AG20443 (cell line): Measurements from ENCODE around the gene RCVRN.

ENCODE experiments used
- DNase-seq: peaks from one replicate; pipeline ENCODE4 v3.0.0; 2012; ENCODE audit warnings: low spot score, mixed read lengths

Gene RCVRN

DNA sequence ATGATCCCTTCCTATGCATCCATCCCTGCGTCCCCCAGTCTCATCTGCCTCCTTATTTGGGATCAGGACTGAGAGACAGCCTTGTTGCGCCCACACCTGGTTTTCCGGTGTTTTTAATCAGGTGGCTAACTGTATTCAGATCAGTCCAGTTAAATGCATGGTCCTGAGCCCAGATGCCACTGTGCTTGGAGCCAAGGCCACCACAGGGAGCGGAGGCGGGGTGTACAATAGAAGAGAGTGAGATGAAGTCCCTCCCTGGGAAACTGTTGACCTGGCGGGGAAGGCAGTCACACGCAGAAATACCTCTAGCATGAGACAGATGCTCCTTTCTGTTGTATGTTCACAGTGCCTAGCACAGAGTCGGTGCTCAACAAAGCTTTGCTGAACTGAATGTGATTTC, 6.3 kb downstream of the RCVRN start:
- no peak for DNase-seq

DNA sequence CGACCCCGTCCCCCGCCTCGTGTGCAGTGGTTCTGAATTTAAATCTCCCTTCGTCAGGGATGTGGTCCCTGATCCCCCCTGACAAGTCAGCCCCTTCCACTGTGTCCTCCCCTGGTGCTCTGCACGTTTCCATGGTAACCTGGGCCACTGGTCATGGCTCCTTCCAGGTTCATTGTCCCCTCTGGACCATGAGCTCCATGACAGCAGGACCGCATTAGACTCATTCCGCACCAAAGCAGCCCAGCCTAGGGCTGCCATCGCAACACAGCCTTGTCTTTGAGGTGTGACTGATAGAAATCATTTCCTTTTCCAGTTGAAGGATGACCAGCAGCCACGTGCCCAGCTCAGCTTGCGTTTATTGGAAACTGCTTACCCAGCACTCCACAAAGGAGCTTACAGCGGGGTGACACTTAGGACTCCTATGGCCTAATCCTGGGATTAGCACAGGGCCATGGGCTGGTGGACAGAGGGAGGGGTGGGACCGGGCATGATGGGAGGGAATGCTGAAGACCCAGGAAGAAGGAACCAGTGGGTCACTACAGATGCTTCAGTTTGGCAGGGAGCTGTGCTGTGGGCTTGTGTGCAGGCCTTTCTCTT, 7.6 kb downstream of the RCVRN start:
- no peak for DNase-seq

DNA sequence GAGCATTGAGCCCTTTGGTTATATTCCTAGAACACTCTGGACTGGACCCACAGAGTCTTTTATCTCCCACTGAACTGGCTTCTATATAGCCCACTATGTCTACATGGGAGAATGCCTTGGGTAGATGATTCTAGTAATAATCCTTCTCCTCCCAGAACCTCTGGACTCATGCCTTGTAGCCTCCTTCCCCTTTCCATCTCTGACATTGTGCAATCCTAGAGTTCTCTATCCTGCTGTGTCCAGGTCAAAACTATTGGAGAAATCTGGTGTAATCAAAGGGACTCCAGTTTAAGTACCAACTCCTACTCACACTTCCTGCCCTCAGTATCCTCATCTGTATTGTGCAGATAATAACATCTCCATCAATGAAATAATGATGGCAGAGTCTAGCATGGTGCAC, 9.1 kb downstream of the RCVRN start:
- no peak for DNase-seq

- DNase-seq = no peak
Observed at GRCh38 chr17:9894231-9894630, 10.8 kb downstream of the RCVRN start.

DNA sequence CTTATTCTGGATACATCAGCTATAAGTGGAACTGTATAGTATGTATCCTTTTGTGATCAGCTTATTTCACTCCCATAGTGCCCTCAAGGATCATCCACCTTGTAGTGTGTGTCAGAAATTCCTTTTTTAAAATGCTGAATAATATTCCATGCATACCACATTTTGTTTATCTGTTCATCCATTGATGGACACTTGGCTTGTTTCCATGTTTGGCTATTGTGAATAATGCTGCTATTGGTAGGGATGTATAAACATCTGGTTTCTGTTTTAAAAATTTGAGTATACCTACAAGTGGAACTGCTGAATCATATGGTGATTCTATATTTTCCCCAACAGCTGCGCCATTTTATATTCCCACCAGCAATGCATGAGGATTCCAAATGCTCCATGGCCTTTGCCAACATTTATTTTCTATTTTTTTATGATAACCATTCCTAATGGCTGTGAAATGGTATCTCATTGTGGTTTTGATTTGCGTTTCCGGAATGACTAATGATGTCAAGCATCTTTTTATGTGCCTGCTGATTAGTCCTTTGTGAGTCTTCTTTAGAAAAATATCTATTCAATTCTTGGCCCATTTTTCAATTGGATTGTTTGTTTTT, 11.6 kb downstream of the RCVRN start:
- DNase-seq = no peak

DNA sequence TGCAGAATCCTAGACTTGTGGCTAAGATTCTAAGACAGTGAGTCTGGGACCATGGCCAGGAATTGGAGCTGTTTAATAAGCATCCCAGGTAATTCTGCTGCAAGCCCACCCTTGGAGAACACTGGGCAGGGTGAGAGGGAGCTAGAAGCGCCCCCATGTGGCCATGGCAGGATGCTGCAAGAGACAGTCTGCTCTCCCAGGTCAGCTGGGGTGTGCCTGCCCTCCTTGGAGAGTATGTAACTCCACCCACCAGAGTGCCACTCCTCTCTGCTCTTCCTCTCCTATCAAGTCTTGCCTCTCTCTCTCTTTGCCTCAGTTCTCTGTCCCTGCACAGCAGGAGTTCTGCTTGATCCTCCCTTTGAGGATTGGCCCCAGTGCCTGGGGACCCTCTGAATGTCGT, 14.9 kb downstream of the RCVRN start:
- peak; percentile 62 for DNase-seq

- DNase-seq = no peak
Observed at GRCh38 chr17:9887508-9887907, 17.6 kb downstream of the RCVRN start.

- no peak for DNase-seq
Observed at GRCh38 chr17:9886141-9886930, 18.7 kb downstream of the RCVRN start.

GRCh38 chr17:9883451-9883850, 21.6 kb downstream of the RCVRN start:
- DNase-seq = no peak

DNA sequence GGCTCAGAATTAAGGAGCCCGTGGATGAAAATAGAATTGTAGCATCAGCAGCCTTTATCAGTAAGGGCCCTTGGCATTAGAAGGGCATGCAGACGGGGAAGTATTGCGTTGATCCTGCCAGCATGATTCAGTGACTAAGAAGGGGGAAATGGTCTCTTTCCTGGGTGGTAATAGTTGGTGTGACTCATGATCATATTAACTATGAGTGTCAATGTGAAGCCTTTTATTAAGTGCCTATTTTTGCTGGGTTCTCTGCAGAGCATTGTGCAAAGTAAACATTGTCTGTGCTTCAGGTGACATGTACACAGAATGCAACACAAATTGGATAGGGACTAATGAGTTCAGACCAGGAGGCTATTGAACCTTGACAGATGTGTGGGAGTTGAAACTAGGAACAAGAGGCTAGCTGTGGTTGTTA, 24.5 kb downstream of the RCVRN start:
- no peak for DNase-seq

DNA sequence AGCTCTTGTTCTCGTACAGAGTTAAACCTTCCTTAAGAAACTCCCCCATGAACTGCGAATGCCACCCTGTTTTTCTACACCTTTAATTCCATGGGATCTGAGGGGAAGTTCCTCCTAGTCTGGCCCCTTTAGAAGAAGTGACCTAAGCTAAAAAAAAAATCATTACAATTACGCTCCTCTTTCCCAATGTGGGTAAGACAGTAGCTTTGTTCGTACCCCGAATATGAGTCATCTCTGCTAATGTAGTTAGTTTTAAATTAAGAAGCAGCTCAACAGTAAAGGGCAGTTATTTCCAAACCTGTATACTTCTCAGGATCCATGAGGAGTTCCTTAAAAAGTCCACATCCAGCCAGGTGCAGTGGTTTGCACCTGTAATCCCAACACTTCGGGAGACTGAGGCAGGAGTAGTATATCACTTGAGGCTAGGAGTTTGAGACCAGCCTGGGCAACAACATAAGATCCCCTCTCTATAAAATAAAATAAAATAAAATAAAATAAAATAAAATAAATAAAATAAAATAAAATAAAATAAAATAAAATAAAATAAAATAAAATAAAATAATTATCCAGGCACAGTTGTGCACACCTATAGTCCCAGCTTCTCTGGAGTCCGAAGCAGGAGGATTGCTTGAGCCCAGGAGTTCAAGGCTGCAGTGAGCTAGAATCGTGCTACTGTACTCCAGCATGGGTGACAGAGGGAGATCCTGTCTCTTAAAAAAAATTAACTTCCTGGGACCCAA, 26.1 kb downstream of the RCVRN start:
- no peak for DNase-seq

GRCh38 chr17:9878356-9878755, 26.7 kb downstream of the RCVRN start:
- no peak for DNase-seq

GRCh38 chr17:9875441-9875840, 29.6 kb downstream of the RCVRN start:
- peak; percentile 89 for DNase-seq

DNA sequence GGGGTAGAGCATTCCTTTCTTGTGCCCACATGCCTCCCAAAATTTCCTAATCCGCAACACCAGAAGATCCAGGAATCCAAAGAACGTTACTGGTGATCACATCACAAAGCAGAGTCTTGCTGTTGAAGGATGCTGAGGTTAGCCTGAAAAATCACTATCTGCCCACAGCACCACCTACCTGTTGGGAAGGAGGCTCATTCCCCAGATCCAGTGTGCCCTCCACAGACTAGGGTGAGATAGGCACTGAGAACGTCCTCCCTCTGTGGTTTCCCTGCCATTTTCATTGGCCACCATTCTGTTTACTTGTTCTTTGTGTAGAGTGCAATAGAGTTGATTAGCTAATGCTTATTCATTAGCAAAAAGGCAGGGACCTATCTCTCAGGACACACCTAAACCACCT, 30.3 kb downstream of the RCVRN start:
- no peak for DNase-seq

- DNase-seq = no peak
Observed at GRCh38 chr17:9872852-9873251, 32.2 kb downstream of the RCVRN start.

- DNase-seq = no peak
Observed at GRCh38 chr17:9868552-9868951, 36.5 kb downstream of the RCVRN start.

DNA sequence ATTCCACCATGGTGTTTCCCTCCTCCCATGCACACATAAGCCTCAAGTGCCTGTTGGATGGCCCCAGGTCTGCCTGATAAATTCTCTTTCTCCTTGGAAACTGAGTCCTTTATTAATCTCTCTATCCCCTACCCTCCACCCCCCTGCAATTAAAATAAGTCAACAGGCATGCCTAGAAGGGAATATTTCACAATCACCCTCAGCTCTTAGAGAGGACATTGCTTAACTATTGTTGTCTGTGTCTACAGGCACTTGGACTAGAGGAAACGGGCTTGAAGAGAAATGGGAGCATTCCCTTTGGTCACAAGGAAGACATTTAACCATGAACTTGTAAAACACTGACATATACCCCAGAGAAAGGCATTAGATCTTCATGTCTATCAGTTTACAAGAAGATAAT, 39.5 kb downstream of the RCVRN start:
- DNase-seq = no peak

DNA sequence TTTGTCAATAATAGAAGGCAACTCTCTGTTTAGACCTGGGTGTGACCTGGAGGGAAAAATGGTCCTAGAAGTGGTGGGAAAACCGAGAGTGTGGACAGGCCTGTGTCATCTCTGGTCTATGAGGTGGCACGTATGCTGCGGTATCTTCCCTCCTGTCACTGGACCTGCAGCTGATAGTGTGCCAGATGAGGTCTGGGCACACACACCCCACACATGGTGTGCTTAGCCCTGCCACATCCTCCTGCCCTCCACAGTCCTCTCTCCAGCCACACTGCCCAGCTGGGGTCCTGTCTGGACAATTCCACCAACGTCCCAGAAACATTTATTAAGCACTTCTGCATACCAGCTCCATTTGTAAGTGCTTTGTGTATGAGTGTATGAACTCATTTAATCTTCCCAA, 42.1 kb downstream of the RCVRN start:
- no peak for DNase-seq

- DNase-seq = no peak
Observed at GRCh38 chr17:9862220-9862619, 42.9 kb downstream of the RCVRN start.

- no peak for DNase-seq
Observed at GRCh38 chr17:9860851-9861250, 44.2 kb downstream of the RCVRN start.

DNA sequence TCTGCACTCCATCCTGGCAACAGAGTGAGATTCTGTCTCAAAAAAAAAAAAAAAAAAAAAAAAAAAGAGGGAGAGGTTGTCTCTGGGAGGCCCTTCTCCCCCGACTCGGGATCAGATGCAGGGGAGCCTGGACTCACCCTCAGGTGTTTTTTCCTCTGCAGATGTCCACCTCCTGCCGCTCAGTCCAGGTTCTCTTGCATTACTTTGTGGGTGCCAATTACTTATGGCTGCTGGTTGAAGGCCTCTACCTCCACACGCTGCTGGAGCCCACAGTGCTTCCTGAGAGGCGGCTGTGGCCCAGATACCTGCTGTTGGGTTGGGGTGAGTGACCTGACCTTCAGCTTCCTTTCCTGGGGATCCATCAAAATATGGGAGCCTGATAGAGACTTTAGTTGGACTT, 45.3 kb downstream of the RCVRN start:
- DNase-seq = no peak

DNA sequence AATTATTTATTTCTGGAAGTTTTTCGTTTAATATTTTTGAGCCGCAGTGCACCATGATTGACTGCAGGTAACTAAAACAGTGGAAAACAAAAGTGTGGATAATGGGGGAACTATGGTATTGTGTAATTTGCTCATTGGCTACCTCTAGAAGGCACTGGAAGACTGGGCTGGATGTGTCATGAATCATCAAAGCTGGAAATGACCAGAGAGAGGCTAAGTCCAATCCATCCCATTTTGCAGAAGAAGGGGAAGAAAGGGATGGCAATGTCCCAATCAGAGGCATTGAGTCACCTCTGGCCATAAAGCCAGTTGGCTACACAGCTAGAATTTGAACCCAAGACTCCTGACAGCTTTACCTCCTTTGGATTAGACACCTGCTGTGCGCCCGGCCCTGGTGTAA, 50.0 kb downstream of the RCVRN start:
- DNase-seq = no peak

DNA sequence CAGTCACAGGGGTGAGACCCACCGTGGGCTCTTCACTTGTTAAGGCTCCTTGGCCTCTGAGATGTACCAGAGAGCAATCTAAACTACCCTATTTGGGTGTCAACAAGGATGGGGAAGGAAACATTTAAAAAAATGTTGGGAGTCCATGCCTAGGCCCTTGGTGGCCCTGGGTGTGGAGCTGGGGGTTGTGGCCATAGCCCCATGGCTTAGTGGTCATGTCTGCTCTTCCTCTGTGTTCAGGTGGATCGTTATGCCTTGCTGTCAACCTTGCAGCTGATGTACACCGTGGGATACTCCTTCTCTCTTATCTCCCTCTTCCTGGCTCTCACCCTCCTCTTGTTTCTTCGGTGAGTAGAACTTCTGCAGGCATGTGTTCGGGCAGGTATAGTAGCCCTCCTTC, 50.8 kb downstream of the RCVRN start:
- no peak for DNase-seq
